ENCODE measurements around the gene UPB1. TPM values are rescaled to one million over a fixed set of nuclear protein-coding genes. Genes with fewer than 3 reads are reported as not detected.
A peak's percentile ranks its signal among the peaks of the same experiment; 100 is the strongest.

The UPB1 gene
- total RNA-seq, 4 donors from 2014 or later: 0.57 TPM; not detected in 3

GRCh38 chr22:24481641-24482040, 13.5 kb upstream of the UPB1 start:
- no peaks in the 10 kb centered on the region for H3K36me3 ChIP-seq
- no peak overlapping the region for H3K27ac ChIP-seq
- H3K9me3 ChIP-seq: no peaks in the 10 kb centered on the region
- WGBS, 2 donors: 38 to 83% methylated on average over 1 of the region's 1 CpG
- intact Hi-C loops (cut with DNase I): no loop called here
- no peak for TF ChIP-seq POLR2A (IDR thresholded peaks at IDR 0.05)
- no peak for TF ChIP-seq CTCF (IDR thresholded peaks at IDR 0.05)
- no peak overlapping the region for H3K4me3 ChIP-seq
- H3K4me1 ChIP-seq: peaks cover 3 to 22% (median 6%) of the 10 kb centered on the region in 3 donors
- DNase-seq: no peak
- no peaks in the 10 kb centered on the region for H3K27me3 ChIP-seq

- 17 to 25% methylated on average over 3 of the region's 3 CpGs for WGBS, 2 donors
- Histone ChIP-seq H3K27me3 (no peaks in the 10 kb centered on the region), H3K36me3 (no peaks in the 10 kb centered on the region), H3K9me3 (no peaks in the 10 kb centered on the region), H3K4me3 (no peak overlapping the region), H3K4me1 (peaks cover 4 to 22% (median 6%) of the 10 kb centered on the region in 3 donors), H3K27ac (no peak overlapping the region)
- TF ChIP-seq CTCF (IDR thresholded peaks at IDR 0.05) (no peak), POLR2A (IDR thresholded peaks at IDR 0.05) (no peak)
- intact Hi-C loops (cut with DNase I): no loop called here
- DNase-seq: no peak
Observed at GRCh38 chr22:24482575-24482974, 12.6 kb upstream of the UPB1 start.

- Histone ChIP-seq H3K4me1 (peaks cover 4 to 22% (median 6%) of the 10 kb centered on the region in 3 donors), H3K27me3 (no peaks in the 10 kb centered on the region), H3K9me3 (no peaks in the 10 kb centered on the region), H3K27ac (no peak overlapping the region), H3K4me3 (no peak overlapping the region), H3K36me3 (no peaks in the 10 kb centered on the region)
- no peak for TF ChIP-seq CTCF (IDR thresholded peaks at IDR 0.05)
- no peak for TF ChIP-seq POLR2A (IDR thresholded peaks at IDR 0.05)
- intact Hi-C loops (cut with DNase I): no loop called here
- DNase-seq: no peak
- WGBS, 2 donors: 48 to 51% methylated on average over 2 of the region's 2 CpGs
Observed at GRCh38 chr22:24482998-24483397, 12.1 kb upstream of the UPB1 start.

- no peak for DNase-seq
- Histone ChIP-seq H3K9me3 (no peaks in the 10 kb centered on the region), H3K36me3 (no peaks in the 10 kb centered on the region), H3K4me3 (no peak overlapping the region), H3K27me3 (no peaks in the 10 kb centered on the region), H3K4me1 (peaks cover 4 to 22% (median 6%) of the 10 kb centered on the region in 3 donors), H3K27ac (no peak overlapping the region)
- TF ChIP-seq POLR2A (IDR thresholded peaks at IDR 0.05): no peak
- WGBS, 2 donors: 70 to 72% methylated on average over 5 of the region's 5 CpGs
- intact Hi-C loops (cut with DNase I): no loop called here
Observed at GRCh38 chr22:24483976-24484545, 11.1 kb upstream of the UPB1 start.

- Histone ChIP-seq H3K27me3 (no peaks in the 10 kb centered on the region), H3K9me3 (no peaks in the 10 kb centered on the region), H3K27ac (no peak overlapping the region), H3K36me3 (no peaks in the 10 kb centered on the region), H3K4me3 (no peak overlapping the region), H3K4me1 (peaks cover 4 to 22% (median 6%) of the 10 kb centered on the region in 3 donors)
- TF ChIP-seq POLR2A (IDR thresholded peaks at IDR 0.05) (no peak), CTCF (IDR thresholded peaks at IDR 0.05) (no peak)
- intact Hi-C loops (cut with DNase I): no loop called here
- 91 to 94% methylated on average over 4 of the region's 4 CpGs for WGBS, 2 donors
- no peak for DNase-seq
Observed at GRCh38 chr22:24485170-24485569, 10.0 kb upstream of the UPB1 start.

GRCh38 chr22:24485608-24486007, 9.5 kb upstream of the UPB1 start:
- Histone ChIP-seq H3K36me3 (no peaks in the 10 kb centered on the region), H3K9me3 (no peaks in the 10 kb centered on the region), H3K27ac (no peak overlapping the region), H3K4me1 (peaks cover 4 to 22% (median 6%) of the 10 kb centered on the region in 3 donors), H3K27me3 (no peaks in the 10 kb centered on the region), H3K4me3 (no peak overlapping the region)
- 63 to 80% methylated on average over 3 of the region's 3 CpGs for WGBS, 2 donors
- TF ChIP-seq POLR2A (IDR thresholded peaks at IDR 0.05): no peak
- TF ChIP-seq CTCF (IDR thresholded peaks at IDR 0.05): peak in 2 of 6 experiments; percentile 3 to 11
- no peak for DNase-seq
- intact Hi-C loops (cut with DNase I): no loop called here
